HL-60/S4 treated with retinoic acid at 250 ng/mL for 4 days and 3 days (cell line): Measurements from ENCODE around the gene TMC2.

ENCODE experiments used
- in situ Hi-C: fragments of 300-500 bp; cut with MboI; formaldehyde crosslinking; loops from 2 replicates; pipeline ENCODE4 v1.7.0; 2022; ENCODE audit warnings: low sequenced_read_pairs

The TMC2 gene

GRCh38 chr20:2619961-2620595, 83.7 kb downstream of the TMC2 start:
- in situ Hi-C loops = no loop called here

GRCh38 chr20:2624190-2624589, 87.8 kb downstream of the TMC2 start:
- in situ Hi-C loops = no loop called here

- in situ Hi-C loops = no loop called here
Measured at GRCh38 chr20:2625062-2625461, 88.7 kb downstream of the TMC2 start.

DNA sequence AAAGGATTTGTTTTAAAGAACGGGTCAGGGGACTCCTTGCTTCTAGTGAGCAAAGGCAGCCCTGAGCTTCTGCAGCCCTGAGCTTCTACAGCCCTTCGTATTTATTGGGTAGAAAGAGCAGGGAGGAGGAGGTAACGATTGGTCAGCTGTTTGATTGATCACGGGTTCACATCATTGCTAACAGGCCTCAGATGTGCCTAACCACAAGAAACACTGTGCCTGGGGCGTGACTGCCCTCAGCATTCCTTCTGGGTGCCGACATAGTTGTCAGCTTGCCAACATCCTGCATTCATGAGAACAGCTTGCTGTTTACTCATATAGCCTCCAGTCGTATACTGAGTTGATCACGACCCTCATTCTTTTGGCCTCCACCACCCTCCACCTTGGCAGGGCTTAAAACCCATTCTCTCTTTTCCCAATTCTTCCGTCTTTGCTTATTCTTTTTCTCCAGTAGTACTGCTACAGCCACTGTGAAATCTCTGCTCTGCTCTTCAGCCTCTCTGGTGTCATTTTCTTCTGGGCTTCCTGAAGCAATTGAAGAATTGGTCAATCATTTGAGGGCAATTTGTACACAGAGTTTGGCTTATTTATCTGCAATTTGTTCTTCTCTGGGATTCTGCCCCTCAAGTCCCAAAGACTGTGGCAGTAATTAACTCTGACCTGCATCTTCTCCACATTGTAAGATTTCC, 90.6 kb downstream of the TMC2 start:
- in situ Hi-C loops = no loop called here

DNA sequence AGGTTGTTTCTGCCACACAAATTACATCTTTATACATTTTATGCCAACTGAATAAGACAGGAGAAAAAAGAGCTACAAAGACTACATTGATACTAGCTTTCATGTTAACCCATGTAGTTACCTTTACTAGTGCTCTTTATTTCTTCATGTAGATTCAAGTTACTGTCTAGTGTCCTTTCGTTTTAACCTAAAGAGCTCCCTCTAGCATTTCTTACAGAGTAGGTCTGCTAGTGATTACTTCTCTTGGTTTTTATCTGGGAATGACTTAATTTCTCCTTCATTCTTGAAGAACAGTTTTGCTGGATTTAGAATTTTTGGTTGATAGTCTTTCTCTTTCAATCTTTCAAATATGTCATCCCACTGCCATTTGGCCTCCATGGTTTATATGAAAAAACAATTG, 94.9 kb downstream of the TMC2 start:
- in situ Hi-C loops = no loop called here

- in situ Hi-C loops = no loop called here
Measured at GRCh38 chr20:2633381-2633780, 97.0 kb downstream of the TMC2 start.

DNA sequence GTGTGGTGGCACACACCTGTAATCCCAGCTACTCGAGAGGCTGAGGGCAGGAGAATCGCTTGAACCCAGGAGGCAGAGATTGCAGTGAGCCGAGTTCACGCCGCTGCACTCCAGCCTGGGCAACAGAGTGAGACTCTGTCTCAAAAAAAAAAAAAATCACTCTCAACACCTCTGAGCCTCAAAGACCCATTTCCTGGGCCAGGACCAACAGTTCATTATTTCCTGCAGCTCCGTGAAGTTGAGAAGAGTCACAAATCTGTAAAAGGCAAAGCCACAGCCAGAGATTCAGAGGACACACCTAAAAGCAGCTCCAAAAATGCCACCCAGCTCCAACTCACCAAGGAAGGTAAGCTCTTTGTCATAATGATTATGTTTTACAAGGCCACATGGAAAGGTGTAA, 100.9 kb downstream of the TMC2 start:
- in situ Hi-C loops = no loop called here

DNA sequence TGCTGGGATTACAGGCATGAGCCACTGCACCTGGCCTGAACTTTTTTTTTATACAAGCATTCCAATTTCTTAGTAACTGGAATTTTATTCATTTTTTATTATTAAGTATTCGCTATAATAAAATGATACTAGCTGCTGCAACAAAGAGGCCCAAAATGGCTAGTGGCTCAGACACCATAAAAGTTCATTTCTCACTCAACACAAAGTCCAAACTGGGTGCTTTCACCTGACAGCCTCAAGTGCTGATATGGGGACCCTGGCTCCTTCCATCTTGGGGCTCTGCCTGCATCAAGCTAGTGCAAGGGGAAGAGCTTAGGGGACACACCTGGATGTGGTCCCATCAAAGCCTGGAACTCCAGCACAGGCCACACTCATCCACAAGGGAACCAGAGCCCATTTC, 103.9 kb downstream of the TMC2 start:
- in situ Hi-C loops = no loop called here

DNA sequence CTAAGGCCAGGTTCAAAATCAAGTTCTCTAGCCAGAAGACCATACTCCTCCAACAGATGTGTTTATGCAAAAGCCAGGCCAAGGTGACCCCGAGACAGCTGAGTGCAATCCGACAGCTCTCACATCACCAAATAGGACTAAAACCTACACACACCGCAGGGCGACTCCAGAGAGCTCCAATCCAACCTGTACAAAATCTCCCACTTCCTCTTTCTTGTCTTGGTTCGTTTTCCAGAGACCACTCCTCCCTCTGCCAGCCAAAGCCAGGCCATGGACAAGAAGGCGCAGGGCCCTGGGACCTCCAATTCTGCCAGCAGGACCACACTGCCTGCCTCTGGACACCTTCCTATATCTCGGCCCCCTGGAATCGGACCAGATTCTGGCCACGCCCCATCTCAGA, 104.5 kb downstream of the TMC2 start:
- in situ Hi-C loops = no loop called here

GRCh38 chr20:2643708-2644107, 107.3 kb downstream of the TMC2 start:
- in situ Hi-C loops = no loop called here

DNA sequence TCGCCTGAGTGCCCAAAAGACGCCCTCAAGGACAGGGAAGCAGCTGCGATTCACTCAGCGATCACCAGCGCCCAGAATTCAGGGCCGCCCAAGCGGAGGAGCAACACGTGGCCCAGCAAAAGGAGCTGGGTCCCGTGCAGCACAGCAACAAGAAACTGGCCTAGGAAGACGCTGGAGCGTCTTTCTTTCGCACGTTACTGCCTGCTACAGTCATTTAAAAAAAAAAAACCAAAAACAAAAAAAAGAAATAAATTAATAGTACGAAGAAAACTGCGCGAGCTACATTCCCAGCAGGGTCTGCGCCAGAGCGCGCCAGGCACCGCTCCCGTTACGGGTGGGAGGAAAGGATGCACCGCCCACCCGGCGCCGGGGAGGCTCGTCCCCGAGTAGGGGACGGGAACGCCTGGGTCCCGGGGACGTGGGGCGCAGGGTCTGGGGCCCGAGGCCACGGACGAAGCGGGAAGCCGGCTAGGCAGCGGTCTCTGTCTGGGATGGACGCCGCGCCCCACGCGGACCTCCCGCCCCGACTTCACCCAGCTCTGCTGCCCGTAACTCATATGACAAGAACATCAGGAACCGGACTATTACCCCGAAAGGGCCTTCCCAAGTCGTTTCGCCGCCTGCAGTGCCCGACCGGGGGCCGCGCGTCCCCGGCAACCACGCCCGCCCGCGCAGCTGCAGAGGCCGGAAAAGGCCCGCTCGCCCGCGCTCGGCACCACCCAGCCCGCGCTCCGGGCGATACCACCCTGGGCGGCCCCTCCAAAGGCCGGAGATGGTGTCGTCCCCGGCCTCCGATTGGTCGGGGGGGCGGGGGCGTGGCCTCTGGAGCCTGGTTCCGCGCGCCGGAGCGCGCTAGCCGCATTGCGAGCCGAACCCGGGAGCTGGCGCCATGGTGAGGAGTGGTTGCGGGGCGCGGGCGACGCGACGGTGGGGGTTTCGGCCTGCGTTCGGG, 115.7 kb downstream of the TMC2 start, which contains the start of gene NOP56:
TSS of gene NOP56 (plus strand) at position 861 of the 952 bp plus-strand sequence. CDS start at position 890, 29 bp downstream.
- in situ Hi-C loops = no loop called here

GRCh38 chr20:2652724-2653555, 116.6 kb downstream of the TMC2 start:
- in situ Hi-C loops = no loop called here

GRCh38 chr20:2653556-2654383, 117.4 kb downstream of the TMC2 start:
- in situ Hi-C loops = no loop called here

- in situ Hi-C loops = no loop called here
Measured at GRCh38 chr20:2654384-2654822, 118.0 kb downstream of the TMC2 start.

DNA sequence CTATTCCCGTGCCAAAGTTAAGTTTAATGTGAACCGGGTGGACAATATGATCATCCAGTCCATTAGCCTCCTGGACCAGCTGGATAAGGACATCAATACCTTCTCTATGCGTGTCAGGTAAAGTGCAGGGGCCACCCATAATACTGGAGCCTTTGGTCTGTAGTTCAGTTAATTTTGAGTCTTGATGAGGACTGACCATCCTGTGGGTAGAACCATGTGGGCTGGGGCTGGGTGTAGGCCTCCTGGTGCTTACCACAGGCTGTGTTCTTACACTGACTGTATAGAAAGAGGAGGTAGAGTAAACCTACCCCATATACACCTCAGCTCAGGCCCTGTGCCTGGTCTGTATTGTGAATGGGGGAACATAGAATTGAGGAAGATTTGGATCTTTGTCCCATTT, 118.5 kb downstream of the TMC2 start:
- in situ Hi-C loops = no loop called here

GRCh38 chr20:2655331-2656116, 119.2 kb downstream of the TMC2 start:
- in situ Hi-C loops = no loop called here

DNA sequence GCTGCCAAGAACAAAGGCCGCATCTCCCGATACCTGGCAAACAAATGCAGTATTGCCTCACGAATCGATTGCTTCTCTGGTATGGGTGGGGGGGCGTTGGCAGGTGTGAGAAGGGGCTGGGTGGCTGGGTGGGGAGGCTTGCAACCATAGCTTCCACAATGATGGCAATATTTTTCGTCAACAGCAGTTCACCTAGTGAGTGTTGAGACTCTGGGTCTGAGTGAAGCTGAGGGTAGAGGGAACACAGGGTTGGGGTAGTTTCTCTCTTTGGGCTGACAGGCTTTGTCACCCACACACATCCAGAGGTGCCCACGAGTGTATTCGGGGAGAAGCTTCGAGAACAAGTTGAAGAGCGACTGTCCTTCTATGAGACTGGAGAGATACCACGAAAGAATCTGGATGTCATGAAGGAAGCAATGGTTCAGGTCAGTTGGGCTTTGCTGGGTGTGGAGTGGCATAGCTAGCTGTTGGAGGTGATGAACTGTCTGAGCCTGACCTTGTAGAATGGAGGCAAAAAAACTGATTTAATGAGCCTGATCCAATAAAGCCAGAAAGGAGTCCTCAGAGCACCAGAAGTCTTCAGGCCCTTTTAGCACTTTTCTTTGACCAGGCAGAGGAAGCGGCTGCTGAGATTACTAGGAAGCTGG, 120.2 kb downstream of the TMC2 start:
- in situ Hi-C loops = no loop called here

GRCh38 chr20:2657241-2657640, 120.9 kb downstream of the TMC2 start:
- in situ Hi-C loops = no loop called here
